ENCODE data around the gene TKFC. TPM values are rescaled to one million over a fixed set of nuclear protein-coding genes. Genes with fewer than 3 reads are reported as not detected.

TKFC gene
- total and polyA plus RNA-seq, 2 experiments from 2014 or later = 42.3 to 104 TPM

DNA sequence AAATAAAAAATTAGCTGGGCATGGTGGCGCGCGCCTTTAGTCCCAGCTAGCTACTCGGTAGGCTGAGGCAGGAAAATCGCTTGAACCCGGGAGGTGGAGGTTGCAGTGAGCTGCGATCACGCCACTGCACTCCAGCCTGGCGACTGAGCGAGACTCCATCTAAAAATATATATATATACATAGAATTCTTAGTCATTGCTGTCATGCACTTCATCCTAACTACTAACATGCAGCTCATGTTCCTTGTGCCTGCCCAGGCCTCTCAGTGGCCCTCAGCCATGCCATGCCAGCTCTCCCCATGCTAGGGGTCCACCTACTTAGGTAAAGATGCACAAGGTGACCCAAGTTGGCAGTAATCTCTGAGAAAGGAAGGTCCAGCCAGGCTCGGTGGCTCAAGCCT is 25.5 kb downstream of the TKFC start:
- no peak overlapping the region for H3K4me2 ChIP-seq
- DNase-seq (ENCODE audit: low spot score) = no peak
- H3K36me3 ChIP-seq (replicated peaks; ENCODE audit: insufficient read depth, low read depth) = no peaks in the 10 kb centered on the region
- no peaks in the 10 kb centered on the region for H3K27me3 ChIP-seq
- H2AFZ ChIP-seq = no peak overlapping the region
- peaks cover 9% of the 10 kb centered on the region for H3K4me1 ChIP-seq (ENCODE audit: insufficient read depth)
- no peak overlapping the region for H3K27ac ChIP-seq
- H3K79me2 ChIP-seq = peaks cover 30% of the 10 kb centered on the region
- no peak for TF ChIP-seq EZH2phosphoT487 (IDR thresholded peaks at IDR 0.05; ENCODE audit: low read depth, severe bottlenecking, unreplicated experiment)
- TF ChIP-seq EZH2 (IDR thresholded peaks at IDR 0.05; ENCODE audit: borderline replicate concordance) = no peak
- TF ChIP-seq, protein P1, sequence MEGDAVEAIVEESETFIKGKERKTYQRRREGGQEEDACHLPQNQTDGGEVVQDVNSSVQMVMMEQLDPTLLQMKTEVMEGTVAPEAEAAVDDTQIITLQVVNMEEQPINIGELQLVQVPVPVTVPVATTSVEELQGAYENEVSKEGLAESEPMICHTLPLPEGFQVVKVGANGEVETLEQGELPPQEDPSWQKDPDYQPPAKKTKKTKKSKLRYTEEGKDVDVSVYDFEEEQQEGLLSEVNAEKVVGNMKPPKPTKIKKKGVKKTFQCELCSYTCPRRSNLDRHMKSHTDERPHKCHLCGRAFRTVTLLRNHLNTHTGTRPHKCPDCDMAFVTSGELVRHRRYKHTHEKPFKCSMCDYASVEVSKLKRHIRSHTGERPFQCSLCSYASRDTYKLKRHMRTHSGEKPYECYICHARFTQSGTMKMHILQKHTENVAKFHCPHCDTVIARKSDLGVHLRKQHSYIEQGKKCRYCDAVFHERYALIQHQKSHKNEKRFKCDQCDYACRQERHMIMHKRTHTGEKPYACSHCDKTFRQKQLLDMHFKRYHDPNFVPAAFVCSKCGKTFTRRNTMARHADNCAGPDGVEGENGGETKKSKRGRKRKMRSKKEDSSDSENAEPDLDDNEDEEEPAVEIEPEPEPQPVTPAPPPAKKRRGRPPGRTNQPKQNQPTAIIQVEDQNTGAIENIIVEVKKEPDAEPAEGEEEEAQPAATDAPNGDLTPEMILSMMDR (IDR thresholded peaks at IDR 0.05; ENCODE audit: poor library complexity) = no peak
- no peak overlapping the region for H3K4me3 ChIP-seq
- H4K20me1 ChIP-seq (ENCODE audit: insufficient read depth, poor library complexity, severe bottlenecking) = no peaks in the 10 kb centered on the region
- H3K9me2 ChIP-seq (replicated peaks; ENCODE audit: insufficient read depth) = no peaks in the 10 kb centered on the region
- 98% methylated on average over 11 of the region's 11 CpGs for WGBS (ENCODE audit: low lambda C conversion rate, missing lambda C conversion rate)
- no peaks in the 10 kb centered on the region for H3K9me3 ChIP-seq (ENCODE audit: low read depth)

DNA sequence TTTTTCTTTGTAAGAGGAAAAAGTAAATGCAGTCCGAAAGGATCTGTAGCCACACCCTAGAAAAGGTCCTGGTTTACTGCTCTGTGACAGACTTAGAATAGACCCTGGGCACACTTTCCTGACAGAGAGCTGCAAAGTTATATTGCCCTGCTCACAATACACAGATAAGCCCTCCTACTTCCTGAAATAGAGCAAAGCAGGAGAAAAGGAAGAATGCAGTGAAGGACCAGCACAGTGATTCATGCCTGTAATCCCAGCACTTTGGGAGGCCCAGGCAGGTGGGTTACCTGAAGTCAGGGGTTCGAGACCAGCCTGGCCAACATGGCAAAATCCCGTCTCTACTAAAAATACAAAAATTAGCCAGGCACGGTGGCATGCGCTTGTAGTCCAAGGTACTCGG is 26.5 kb downstream of the TKFC start:
- Histone ChIP-seq H3K9me3 (ENCODE audit: low read depth) (no peaks in the 10 kb centered on the region), H3K9me2 (replicated peaks; ENCODE audit: insufficient read depth) (no peaks in the 10 kb centered on the region), H3K4me3 (no peak overlapping the region), H3K4me2 (no peak overlapping the region), H3K4me1 (ENCODE audit: insufficient read depth) (peaks cover 9% of the 10 kb centered on the region), H3K27me3 (no peaks in the 10 kb centered on the region), H2AFZ (no peak overlapping the region), H3K27ac (peak overlapping the region; percentile 43), H4K20me1 (ENCODE audit: insufficient read depth, poor library complexity, severe bottlenecking) (no peaks in the 10 kb centered on the region), H3K79me2 (peaks cover 37% of the 10 kb centered on the region), H3K36me3 (replicated peaks; ENCODE audit: insufficient read depth, low read depth) (no peaks in the 10 kb centered on the region)
- TF ChIP-seq, protein P1 (IDR thresholded peaks at IDR 0.05; ENCODE audit: poor library complexity) = no peak
- TF ChIP-seq EZH2 (IDR thresholded peaks at IDR 0.05; ENCODE audit: borderline replicate concordance) = no peak
- TF ChIP-seq EZH2phosphoT487 (IDR thresholded peaks at IDR 0.05; ENCODE audit: low read depth, severe bottlenecking, unreplicated experiment) = no peak
- WGBS (ENCODE audit: low lambda C conversion rate, missing lambda C conversion rate) = 83% methylated on average over 6 of the region's 6 CpGs
- peak; percentile 65 for DNase-seq (ENCODE audit: low spot score)

DNA sequence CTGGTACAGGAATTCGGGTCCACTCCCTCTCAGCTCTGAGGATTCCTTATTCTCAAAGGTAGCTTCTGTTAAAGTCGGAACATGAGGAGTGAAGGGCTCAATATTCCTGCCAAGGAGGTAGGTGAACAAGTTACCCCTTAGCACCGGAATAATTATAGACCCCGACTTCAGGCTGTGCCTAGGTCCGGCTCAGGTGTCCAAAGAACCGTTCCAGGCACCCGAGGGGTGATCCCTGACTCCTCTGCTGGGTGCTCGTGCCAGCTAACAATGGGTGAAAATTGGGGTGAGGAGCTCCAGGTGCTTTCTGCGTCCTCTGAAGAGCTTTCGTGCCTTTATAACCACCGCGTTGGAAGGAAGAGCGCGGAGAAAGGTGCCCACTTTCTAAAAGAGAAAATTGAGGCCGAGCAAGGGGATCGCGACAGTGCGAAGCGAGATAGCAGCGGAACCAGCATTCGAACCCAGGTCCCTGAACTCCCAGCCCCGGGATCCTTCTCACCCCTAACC is 28.3 kb downstream of the TKFC start:
- H3K4me2 ChIP-seq = peak overlapping the region; percentile 90
- TF ChIP-seq EZH2 (IDR thresholded peaks at IDR 0.05; ENCODE audit: borderline replicate concordance) = no peak
- no peak for TF ChIP-seq EZH2phosphoT487 (IDR thresholded peaks at IDR 0.05; ENCODE audit: low read depth, severe bottlenecking, unreplicated experiment)
- TF ChIP-seq, protein P1 (IDR thresholded peaks at IDR 0.05; ENCODE audit: poor library complexity) = no peak
- peak overlapping the region; percentile 91 for H2AFZ ChIP-seq
- H3K9me3 ChIP-seq (ENCODE audit: low read depth) = no peaks in the 10 kb centered on the region
- H3K27me3 ChIP-seq = no peaks in the 10 kb centered on the region
- H4K20me1 ChIP-seq (ENCODE audit: insufficient read depth, poor library complexity, severe bottlenecking) = no peaks in the 10 kb centered on the region
- H3K79me2 ChIP-seq = peaks cover 37% of the 10 kb centered on the region
- peak overlapping the region; percentile 71 for H3K4me3 ChIP-seq
- no peaks in the 10 kb centered on the region for H3K9me2 ChIP-seq (replicated peaks; ENCODE audit: insufficient read depth)
- no peaks in the 10 kb centered on the region for H3K36me3 ChIP-seq (replicated peaks; ENCODE audit: insufficient read depth, low read depth)
- no peak for DNase-seq (ENCODE audit: low spot score)
- WGBS (ENCODE audit: low lambda C conversion rate, missing lambda C conversion rate) = 5% methylated on average over 22 of the region's 22 CpGs
- peaks cover 9% of the 10 kb centered on the region for H3K4me1 ChIP-seq (ENCODE audit: insufficient read depth)
- peak overlapping the region; percentile 99 for H3K27ac ChIP-seq

All from hepatocyte (in vitro differentiated cells).